OCI-LY1 (cell line): Measurements from ENCODE around the gene SKAP2.

Experiments
- EZH2 ChIP-seq: fragments of 200-600 bp; sonication (generic), shearing (Covaris generic); IDR thresholded peaks from 2 replicates; pipeline ENCODE4 v1.8.0; 2017; ENCODE audit warnings: borderline replicate concordance, mixed run types, mild to moderate bottlenecking, antibody characterized with exemption, low read length, moderate library complexity, mixed read lengths
- TF ChIP-seq, protein P1 (sequence below): fragments of 200-600 bp; sonication (generic), shearing (Covaris generic); IDR thresholded peaks from 2 replicates; pipeline ENCODE4 v1.5.1; 2017; ENCODE audit warnings: mild to moderate bottlenecking, antibody characterized with exemption, low read length, moderate library complexity, mixed read lengths

DNA sequence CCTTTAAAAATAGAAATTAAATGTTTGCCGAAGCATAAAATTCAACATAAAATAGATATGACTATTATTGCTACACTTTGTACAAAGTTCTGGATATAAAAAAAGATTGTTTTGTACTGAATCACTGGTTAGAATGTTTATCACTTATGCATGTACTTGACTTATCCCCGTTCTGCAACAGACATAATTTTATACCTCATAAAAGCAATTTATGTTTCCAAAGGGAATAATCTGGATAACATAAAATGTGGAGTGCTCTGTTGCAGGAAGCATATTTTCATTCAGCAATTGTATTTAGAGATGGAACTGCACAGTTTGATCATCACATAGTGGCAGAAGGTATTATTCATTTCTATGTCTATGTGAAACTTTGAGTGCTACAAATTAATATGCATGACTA, 21.5 kb downstream of the SKAP2 start:
- TF ChIP-seq, protein P1, sequence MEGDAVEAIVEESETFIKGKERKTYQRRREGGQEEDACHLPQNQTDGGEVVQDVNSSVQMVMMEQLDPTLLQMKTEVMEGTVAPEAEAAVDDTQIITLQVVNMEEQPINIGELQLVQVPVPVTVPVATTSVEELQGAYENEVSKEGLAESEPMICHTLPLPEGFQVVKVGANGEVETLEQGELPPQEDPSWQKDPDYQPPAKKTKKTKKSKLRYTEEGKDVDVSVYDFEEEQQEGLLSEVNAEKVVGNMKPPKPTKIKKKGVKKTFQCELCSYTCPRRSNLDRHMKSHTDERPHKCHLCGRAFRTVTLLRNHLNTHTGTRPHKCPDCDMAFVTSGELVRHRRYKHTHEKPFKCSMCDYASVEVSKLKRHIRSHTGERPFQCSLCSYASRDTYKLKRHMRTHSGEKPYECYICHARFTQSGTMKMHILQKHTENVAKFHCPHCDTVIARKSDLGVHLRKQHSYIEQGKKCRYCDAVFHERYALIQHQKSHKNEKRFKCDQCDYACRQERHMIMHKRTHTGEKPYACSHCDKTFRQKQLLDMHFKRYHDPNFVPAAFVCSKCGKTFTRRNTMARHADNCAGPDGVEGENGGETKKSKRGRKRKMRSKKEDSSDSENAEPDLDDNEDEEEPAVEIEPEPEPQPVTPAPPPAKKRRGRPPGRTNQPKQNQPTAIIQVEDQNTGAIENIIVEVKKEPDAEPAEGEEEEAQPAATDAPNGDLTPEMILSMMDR = no peak
- no peak for TF ChIP-seq EZH2
